Measurements from ENCODE around the gene ROPN1L. TPM values are rescaled to one million over a fixed set of nuclear protein-coding genes. Genes with fewer than 3 reads are reported as not detected.

The ROPN1L gene
- total RNA-seq, 1 experiment from 2014 or later: 0.66 TPM

- Histone ChIP-seq H3K9ac (ENCODE audit: low read length) (no peak overlapping the region), H3K27me3 (ENCODE audit: insufficient read depth, low read length) (no peaks in the 10 kb centered on the region), H3K4me2 (ENCODE audit: low read length) (no peak overlapping the region), H2AFZ (ENCODE audit: low read depth, low read length, poor library complexity, severe bottlenecking) (no peak overlapping the region), H3K4me1 (ENCODE audit: control insufficient read depth in 1 of 2, insufficient read depth in 2 of 2, low read length in 2 of 2) (no peaks in the 10 kb centered on the region), H3K36me3 (ENCODE audit: control insufficient read depth in 1 of 2, insufficient read depth in 2 of 2, low read length in 2 of 2) (peaks cover 30 to 41% of the 10 kb centered on the region in 2 experiments; a peak in 3 of 4 replicates), H3K9me2 (ENCODE audit: insufficient read depth) (no peaks in the 10 kb centered on the region), H3K4me3 (replicated peaks in 1 of 2; ENCODE audit: low read depth in 1 of 2, low read length in 2 of 2) (no peak overlapping the region), H4K20me1 (ENCODE audit: insufficient read depth) (no peaks in the 10 kb centered on the region), H3K79me2 (ENCODE audit: insufficient read depth, low read length) (no peaks in the 10 kb centered on the region; the same call in 1 of the 2 replicates), H3K27ac (ENCODE audit: low read depth, low read length) (no peak overlapping the region), H3K9me3 (ENCODE audit: control insufficient read depth in 1 of 2, insufficient read depth in 1 of 2, low read depth in 1 of 2, low read length in 2 of 2) (no peaks in the 10 kb centered on the region)
- BruUV-seq (replicated peaks): no TSS peak
- intact Hi-C loops (cut with micrococcal nuclease): loop anchor here (1.0 kb wide), 1 partner anchor 140 kb away; no protein-coding TSS in a partner anchor
- TF ChIP-seq RAD21 (IDR thresholded peaks at IDR 0.05; ENCODE audit: low read depth) (peak; percentile 54), CTCF (IDR thresholded peaks at IDR 0.05 in 2 of 3, conservative IDR thresholded peaks at IDR 0.05 in 1 of 3; ENCODE audit: borderline replicate concordance in 1 of 3, insufficient read depth in 1 of 3, low read depth in 2 of 3, low read length in 2 of 3) (peak; percentile 26 to 64 (median 60); a peak in 4 of 6 replicates), CBX3 (IDR thresholded peaks at IDR 0.05; ENCODE audit: low read depth) (no peak)
- ATAC-seq (peak; percentile 87), DNase-seq (ENCODE audit: low read depth, low spot score) (peak; percentile 8)
- ChIA-PET POLR2A (no interaction called here), RAD21 (ENCODE audit: low non-redundant PET in 1 of 2, low total read pairs in 2 of 2, uncharacterized antibody in 2 of 2, unreplicated experiment in 2 of 2) (no interaction called here), CTCF (interaction anchor here (1.0 to 1.9 kb wide), 3 partner anchors 11 to 204 kb away, joined by 4 to 8 read pairs (median 8); no protein-coding TSS in a partner anchor)
Observed at GRCh38 chr5:10424124-10424731, 17.5 kb upstream of the ROPN1L start.

- ChIA-PET CTCF (no interaction called here), POLR2A (no interaction called here), RAD21 (ENCODE audit: low non-redundant PET in 1 of 2, low total read pairs in 2 of 2, uncharacterized antibody in 2 of 2, unreplicated experiment in 2 of 2) (no interaction called here)
- Histone ChIP-seq H3K27me3 (ENCODE audit: insufficient read depth, low read length) (no peaks in the 10 kb centered on the region), H3K9ac (ENCODE audit: low read length) (no peak overlapping the region), H2AFZ (ENCODE audit: low read depth, low read length, poor library complexity, severe bottlenecking) (no peak overlapping the region), H4K20me1 (ENCODE audit: insufficient read depth) (no peaks in the 10 kb centered on the region), H3K4me2 (ENCODE audit: low read length) (no peak overlapping the region), H3K4me1 (ENCODE audit: control insufficient read depth in 1 of 2, insufficient read depth in 2 of 2, low read length in 2 of 2) (no peaks in the 10 kb centered on the region), H3K9me2 (ENCODE audit: insufficient read depth) (no peaks in the 10 kb centered on the region), H3K27ac (ENCODE audit: low read depth, low read length) (no peak overlapping the region), H3K79me2 (ENCODE audit: insufficient read depth, low read length) (no peaks in the 10 kb centered on the region), H3K4me3 (replicated peaks in 1 of 2; ENCODE audit: low read depth in 1 of 2, low read length in 2 of 2) (no peak overlapping the region), H3K36me3 (ENCODE audit: control insufficient read depth in 1 of 2, insufficient read depth in 2 of 2, low read length in 2 of 2) (peaks cover 36 to 41% of the 10 kb centered on the region in 2 experiments), H3K9me3 (ENCODE audit: control insufficient read depth in 1 of 2, insufficient read depth in 1 of 2, low read depth in 1 of 2, low read length in 2 of 2) (no peaks in the 10 kb centered on the region)
- no peak for DNase-seq (ENCODE audit: low read depth, low spot score)
- BruUV-seq (replicated peaks): no TSS peak
- TF ChIP-seq ZBTB33 (IDR thresholded peaks at IDR 0.05; ENCODE audit: extremely low read depth, insufficient replicate concordance, low read length) (no peak), RAD21 (IDR thresholded peaks at IDR 0.05; ENCODE audit: low read depth) (no peak), SP1 (IDR thresholded peaks at IDR 0.05; ENCODE audit: low read depth) (no peak)
- ATAC-seq: no peak
- intact Hi-C loops (cut with micrococcal nuclease): no loop called here
Observed at GRCh38 chr5:10427201-10427600, 14.5 kb upstream of the ROPN1L start.

Data from HCT116 (cell line).